ENCODE results near the gene RNF103.
A peak's percentile ranks its signal among the peaks of the same experiment; 100 is the strongest.
"Not testable (repeated sequence)": the region's sequence is repeated elsewhere in the genome, so short reads cannot be mapped to it uniquely, and the experiment has no call there.

Gene RNF103

DNA sequence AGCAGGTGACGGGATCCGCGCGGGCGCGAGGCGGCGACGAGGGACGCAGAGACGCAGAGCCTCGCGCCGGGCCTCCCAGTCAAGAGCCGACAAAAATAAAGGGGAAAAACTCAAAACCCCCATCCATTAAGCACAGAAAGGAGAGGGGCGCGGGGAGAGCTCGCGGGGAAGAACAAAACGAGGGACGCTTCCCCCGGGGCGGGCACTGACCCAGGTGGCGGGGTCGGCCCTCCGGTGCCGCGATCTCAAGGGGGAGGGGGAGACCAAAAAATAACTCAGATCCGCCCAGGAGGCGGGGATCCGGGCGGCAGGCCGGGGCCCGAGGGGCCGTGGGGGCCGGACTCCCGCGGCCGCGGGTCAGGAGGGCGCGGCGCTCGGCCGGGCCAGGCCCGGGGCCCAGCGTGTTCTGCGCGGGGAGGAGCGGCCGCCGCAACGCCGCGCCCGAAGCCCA lies 597 bp downstream of the RNF103 start:
- DNase-seq = peak; percentile 69

DNA sequence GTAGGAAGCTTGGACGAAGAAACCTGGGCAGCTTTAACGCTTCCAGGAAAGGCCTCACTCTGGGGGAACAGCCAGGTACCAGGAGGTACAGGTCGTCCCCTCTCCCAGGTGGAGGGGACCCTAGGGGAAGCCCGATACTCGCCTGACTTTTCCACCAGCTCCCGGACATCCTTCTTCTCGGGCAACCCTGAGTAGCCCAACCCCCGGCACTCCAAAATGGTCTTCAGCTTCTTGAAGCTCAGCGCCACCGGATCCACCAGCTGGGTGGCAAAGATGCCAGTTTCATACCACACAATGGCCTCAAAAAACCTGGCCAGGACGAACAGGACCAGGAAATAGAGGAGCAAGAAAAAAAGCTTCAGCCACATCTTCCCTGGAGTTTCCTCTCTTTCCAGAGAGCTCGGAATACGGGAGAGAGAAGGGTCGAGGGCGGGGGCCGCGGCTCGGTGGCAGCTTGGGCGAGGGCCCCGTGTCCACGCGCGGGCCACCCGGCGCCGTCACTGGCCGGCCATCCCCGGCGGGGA lies 1.1 kb downstream of the RNF103 start:
- peak; percentile 40 for DNase-seq

- peak; percentile 13 for DNase-seq
Observed at GRCh38 chr2:86621280-86621943, 2.3 kb downstream of the RNF103 start.

- DNase-seq = no peak
Observed at GRCh38 chr2:86617738-86618137, 5.9 kb downstream of the RNF103 start.

GRCh38 chr2:86617153-86617552 lies 6.5 kb downstream of the RNF103 start:
- DNase-seq = no peak

DNA sequence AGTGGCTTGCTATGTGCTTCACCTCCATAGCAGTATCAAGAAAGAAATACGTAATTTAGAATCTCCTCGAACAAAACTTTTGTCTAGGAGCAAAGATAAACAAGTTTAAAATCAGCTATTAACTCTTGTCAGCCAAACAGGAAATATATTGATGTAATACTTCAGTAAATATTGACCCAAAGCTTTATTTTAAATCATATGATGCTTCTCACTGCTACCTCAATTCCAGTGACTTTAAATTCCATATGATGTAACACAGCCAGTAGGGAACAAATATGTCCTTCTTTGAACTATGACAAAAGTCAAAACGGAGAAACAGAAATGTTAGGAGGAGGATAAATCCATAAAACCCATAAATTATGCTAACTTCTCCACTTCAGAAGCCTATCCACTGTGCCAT lies 7.2 kb downstream of the RNF103 start:
- DNase-seq = no peak

DNA sequence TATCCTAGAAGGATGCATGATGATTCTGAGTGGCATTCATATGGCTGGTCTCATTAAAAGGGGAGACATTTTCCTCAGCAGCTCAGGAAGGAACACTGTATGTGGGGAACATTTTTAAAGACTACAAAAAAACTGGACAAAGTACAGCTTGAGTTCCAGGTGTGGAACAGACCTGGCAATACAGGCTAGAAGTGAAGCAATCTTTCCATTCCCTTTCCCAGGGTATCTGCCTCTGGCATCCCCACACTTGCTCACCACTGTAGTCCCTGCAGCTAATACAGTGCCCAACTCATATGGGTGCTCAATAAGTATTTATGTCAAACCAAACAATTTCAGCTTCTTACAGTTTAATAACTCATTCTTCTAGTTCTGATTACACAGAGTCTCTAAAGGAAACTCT lies 8.1 kb downstream of the RNF103 start:
- DNase-seq = no peak

GRCh38 chr2:86613515-86613914 lies 10.2 kb downstream of the RNF103 start:
- DNase-seq = no peak

DNA sequence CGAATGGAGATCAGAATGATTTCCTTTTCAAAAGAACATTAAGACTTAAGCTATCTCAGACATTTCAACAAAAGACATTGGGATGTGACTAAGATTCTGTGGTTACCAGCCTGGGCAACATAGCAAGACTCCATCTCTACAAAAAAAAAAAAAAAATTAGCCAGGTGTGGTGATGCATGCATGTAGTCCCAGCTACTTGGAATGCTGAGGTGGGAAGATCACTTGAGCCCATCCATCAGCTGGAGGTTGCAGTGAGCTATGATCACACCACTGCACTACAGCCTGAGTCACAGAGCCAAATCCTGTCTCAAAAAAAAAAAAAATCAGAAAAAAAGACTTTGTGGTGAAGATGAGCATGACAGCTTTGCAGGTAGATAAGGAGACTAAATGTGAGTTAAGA lies 12.8 kb downstream of the RNF103 start:
- no peak for DNase-seq

GRCh38 chr2:86608832-86609410 lies 14.7 kb downstream of the RNF103 start:
- no peak for DNase-seq

DNA sequence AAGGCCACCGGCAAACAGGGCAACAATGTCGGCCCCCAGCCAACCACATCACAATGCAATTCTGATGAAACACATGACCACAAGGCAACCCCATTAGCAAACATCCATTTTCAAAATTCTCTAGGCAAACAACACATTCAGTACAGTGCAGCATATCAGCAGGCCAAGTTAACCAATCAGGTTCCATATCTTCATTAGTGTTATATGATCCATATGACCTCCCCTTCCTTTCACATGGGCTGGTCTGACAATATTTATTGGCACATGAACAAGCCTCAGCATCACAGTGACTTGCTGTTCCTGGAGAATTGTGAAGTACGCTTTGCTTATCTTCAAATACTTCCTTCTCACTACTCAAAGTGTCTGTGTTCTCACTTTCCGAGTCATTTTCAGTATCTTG lies 19.8 kb downstream of the RNF103 start:
- no peak for DNase-seq

DNA sequence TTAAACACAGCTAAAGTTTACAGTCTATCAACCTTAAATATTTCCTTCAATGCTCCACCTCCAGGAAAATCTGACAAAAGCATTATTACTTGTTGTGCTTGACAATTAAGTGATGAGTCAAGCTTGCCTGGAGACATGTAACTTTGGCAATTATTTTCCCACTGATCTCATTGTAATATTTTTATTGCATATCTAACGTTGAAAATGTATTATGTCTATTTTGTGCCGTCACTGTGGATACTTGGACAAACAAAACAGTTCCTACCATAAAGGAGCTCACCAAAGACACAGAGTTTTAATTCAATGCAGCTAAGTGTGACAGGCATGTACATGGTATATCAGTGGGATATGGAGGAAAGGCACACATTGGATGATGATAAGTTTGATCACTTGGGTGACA lies 24.7 kb downstream of the RNF103 start:
- no peak for DNase-seq

- DNase-seq = no peak
Observed at GRCh38 chr2:86596118-86596517, 27.5 kb downstream of the RNF103 start.

GRCh38 chr2:86593266-86593665 lies 30.4 kb downstream of the RNF103 start:
- no peak for DNase-seq

- no peak for DNase-seq
Observed at GRCh38 chr2:86592547-86593230, 31.0 kb downstream of the RNF103 start.

DNA sequence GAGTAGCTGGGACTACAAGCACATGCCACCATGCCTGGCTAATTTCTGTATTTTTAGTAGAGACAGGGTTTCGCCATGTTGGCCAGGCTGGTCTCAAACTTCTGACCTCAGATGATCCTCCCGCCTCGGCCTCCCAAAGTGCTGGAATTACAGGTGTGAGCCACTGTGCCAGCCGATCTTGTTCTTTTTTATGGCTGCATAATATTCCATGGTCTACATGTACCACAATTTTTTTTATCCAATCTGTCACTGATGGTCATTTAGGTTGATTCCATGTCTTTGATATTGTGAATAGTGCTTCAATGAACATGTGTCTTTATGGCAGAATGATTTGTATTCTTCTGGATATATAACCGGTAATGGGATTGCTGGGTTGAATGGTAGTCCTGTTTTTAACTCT lies 34.0 kb downstream of the RNF103 start:
- not testable (repeated sequence) for DNase-seq

- peak; percentile 66 for DNase-seq
Observed at GRCh38 chr2:86584151-86584913, 39.3 kb downstream of the RNF103 start.

- no peak for DNase-seq
Observed at GRCh38 chr2:86580560-86580959, 43.1 kb downstream of the RNF103 start.

DNA sequence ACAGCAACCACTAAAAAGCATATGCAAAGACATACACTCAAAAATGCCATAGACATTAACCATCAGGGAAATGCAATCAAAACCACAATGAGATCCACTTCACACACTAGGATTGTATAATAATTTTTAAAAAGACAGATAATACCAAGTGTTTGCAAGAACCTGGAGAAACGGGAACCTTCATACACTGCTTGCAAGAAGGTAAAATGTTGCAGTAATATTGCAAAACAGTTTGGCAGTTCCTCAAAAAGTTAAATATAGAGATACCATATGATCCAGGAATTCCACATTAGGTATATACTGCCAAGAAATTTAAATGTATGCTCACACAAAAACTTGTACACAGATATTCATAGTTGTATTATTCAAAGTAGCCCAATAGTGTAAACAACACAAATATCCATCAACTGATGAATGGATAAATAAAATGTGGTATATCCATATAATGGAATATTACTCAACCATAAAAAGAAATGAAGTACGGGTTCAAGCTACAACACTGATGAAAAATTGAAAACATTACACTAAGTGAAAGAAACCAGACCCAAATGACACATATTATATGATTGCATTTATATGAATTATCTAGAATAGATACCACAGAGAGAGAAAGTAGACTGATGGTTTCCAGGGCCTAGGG lies 45.7 kb downstream of the RNF103 start:
- DNase-seq = peak; percentile 23

DNA sequence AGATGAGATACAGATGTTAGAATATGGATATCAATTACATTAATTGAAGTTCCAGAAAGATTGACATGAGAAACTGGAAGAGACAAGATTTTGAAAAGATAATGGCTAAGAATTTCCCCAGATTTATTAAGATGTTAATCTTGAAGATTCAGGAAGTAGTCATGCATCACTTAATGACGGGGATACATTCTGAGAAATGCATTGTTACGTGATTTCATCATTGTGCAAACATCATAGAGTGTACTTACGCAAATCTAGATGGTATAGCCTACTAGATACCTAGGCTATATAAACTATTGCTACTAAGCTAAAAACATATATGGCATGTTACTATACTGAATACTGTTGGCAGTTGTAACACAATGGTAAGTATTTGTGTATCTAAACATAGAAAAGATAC lies 53.6 kb downstream of the RNF103 start:
- peak; percentile 35 for DNase-seq

DNA sequence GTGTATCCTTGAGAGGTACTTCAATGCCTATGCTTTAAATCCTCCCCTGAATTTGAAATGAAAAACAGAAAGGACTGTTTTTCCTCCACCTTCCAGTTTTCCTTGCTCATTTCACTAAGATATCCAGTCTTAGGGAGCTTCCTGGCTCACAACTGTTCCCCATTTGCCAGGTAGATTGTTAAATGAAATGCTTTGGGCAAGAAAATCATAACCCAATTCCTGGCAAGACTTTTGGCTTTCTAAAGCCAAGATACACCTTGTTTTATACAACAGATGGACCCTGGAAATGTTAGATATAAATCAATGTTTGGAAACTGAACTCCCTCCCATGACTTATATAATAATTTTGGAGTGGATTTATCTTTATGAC lies 56.9 kb downstream of the RNF103 start:
- no peak for DNase-seq

GRCh38 chr2:86566158-86566820 lies 57.4 kb downstream of the RNF103 start:
- no peak for DNase-seq
